Measurements from ENCODE around the gene TMCO1. TPM values are rescaled to one million over a fixed set of nuclear protein-coding genes. Genes with fewer than 3 reads are reported as not detected.

The TMCO1 gene, protein sequence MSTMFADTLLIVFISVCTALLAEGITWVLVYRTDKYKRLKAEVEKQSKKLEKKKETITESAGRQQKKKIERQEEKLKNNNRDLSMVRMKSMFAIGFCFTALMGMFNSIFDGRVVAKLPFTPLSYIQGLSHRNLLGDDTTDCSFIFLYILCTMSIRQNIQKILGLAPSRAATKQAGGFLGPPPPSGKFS
- 10 to 100 TPM; 45.4 to 52.6 (median 47.6) TPM for total RNA-seq
- total RNA-seq (2013): 94.3 TPM

DNA sequence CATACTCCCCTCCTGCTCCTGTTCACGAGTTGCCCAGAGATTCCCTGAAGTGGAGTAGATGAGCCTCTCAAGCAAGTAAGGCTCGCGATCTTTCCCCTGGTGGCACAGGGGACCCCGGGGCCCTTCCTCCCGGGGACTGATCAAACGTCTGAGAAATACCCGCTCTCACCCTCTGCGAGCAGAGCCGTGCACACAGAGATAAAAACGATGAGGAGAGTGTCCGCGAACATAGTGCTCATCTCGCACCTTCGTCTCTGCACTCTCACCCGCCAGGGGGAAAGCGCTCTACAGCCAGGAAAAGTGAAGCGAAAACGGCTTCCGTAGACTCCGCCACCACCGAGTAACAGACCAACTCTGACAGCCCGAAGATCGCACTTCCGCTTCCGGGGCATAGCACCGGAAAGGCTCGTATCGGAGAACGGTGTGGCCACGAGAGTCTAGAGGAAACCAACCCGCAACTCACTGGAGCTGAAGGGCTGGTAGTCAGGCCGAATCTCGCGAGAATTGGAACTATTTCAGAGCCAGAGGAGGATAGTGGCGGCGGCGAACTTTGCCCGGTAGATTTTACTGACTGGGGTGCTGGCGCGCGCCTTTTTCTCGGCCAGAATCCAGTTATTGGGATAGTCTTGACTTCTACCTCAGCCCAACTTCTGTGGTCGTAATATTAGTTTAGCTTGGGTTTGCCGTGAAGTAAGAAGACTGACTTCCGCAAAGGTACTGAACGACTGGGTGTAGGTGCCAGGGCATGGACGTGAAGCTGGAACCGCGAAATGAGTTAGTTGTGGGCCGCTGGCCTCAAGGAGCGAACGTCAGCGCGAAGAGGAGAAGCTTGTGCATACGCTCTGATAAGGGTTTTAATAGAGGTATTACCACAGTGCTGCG lies at the start of gene TMCO1:
TMCO1 (minus strand) TSS at position 356 of the 882 bp plus-strand sequence; CDS start at position 239, 117 bp downstream.
- Mint-ChIP-seq H3K4me3 (peak within 1 kb of the TSS; percentile 98), H3K36me3 (peaks cover 9% of the 10 kb centered on the region), H3K27ac (peak within 1 kb of the TSS; percentile 95 to 98), H3K9me3 (no peaks in the 10 kb centered on the region), H3K4me1 (peaks cover 50 to 54% of the 10 kb centered on the region in 2 donors), H3K27me3 (ENCODE audit: low read depth in 2 of 2) (no peaks in the 10 kb centered on the region)
- no peaks in the 10 kb centered on the region for H3K9me3 ChIP-seq (ENCODE audit: control insufficient read depth, insufficient read depth, low read length)
- TF ChIP-seq, protein P1, sequence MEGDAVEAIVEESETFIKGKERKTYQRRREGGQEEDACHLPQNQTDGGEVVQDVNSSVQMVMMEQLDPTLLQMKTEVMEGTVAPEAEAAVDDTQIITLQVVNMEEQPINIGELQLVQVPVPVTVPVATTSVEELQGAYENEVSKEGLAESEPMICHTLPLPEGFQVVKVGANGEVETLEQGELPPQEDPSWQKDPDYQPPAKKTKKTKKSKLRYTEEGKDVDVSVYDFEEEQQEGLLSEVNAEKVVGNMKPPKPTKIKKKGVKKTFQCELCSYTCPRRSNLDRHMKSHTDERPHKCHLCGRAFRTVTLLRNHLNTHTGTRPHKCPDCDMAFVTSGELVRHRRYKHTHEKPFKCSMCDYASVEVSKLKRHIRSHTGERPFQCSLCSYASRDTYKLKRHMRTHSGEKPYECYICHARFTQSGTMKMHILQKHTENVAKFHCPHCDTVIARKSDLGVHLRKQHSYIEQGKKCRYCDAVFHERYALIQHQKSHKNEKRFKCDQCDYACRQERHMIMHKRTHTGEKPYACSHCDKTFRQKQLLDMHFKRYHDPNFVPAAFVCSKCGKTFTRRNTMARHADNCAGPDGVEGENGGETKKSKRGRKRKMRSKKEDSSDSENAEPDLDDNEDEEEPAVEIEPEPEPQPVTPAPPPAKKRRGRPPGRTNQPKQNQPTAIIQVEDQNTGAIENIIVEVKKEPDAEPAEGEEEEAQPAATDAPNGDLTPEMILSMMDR (IDR thresholded peaks at IDR 0.05): no peak
- H3K27ac ChIP-seq (ENCODE audit: low read length): peak within 1 kb of the TSS; percentile 92
- H3K4me1 ChIP-seq (ENCODE audit: control insufficient read depth, insufficient read depth, low read length): peaks cover 12% of the 10 kb centered on the region
- under 1% methylated on average over 56 of the region's 56 CpGs for WGBS (ENCODE audit: insufficient coverage)
- intact Hi-C loops (cut with micrococcal nuclease): loop anchor here (1.0 to 2.0 kb wide), 4 partner anchors 59 to 146 kb away; partner anchors contain the start of genes ALDH9A1, MGST3 and UCK2
- ATAC-seq (peak; percentile 93 to 97 (median 97)), DNase-seq (peak; percentile 87 to 99)
- peaks cover 28% of the 10 kb centered on the region for H3K36me3 ChIP-seq (ENCODE audit: control insufficient read depth, insufficient read depth, low read length)
- H3K4me3 ChIP-seq (ENCODE audit: low read length): peak within 1 kb of the TSS; percentile 75
- no peaks in the 10 kb centered on the region for H3K27me3 ChIP-seq (ENCODE audit: control insufficient read depth, insufficient read depth, low read length)

DNA sequence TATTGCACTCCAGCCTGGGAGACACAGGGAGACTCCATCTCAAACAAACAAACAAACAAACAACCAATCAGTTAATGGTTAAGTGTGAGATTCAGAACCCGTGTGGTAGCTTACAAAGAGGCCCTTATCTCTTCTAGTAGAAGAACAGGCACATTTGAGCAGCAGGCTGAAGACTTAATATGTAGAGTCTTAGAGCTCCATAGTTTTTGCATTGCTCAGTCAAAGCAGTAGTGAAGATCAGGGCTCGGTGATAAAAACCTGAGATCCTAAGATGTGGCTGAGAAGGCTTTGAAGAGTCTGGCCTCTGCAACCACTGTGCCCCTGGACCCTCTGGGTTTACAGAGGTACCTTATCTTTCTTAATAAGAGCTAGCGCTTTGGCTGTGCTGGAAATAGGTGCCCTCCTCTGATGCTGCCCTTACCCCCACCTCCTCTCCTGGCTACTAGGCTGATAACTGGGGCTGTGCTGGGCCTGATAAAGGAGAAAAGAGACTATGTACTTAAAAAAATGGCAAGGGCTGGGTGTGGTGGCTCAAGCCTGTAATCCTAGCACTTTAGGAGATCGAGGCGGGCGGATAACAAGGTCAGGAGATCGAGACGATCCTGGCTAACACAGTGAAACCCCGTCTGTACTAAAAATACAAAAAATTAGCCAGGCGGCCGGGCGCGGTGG lies 48.3 kb upstream of the TMCO1 start:
- Mint-ChIP-seq H3K27ac (no peak overlapping the region), H3K9me3 (no peaks in the 10 kb centered on the region), H3K4me3 (no peak overlapping the region), H3K27me3 (ENCODE audit: low read depth in 2 of 2) (peaks cover 0 to 7% of the 10 kb centered on the region in 2 donors), H3K36me3 (no peaks in the 10 kb centered on the region), H3K4me1 (no peaks in the 10 kb centered on the region)
- TF ChIP-seq, protein P1 (IDR thresholded peaks at IDR 0.05): no peak
- Histone ChIP-seq H3K27ac (ENCODE audit: low read length) (no peak overlapping the region), H3K9me3 (ENCODE audit: control insufficient read depth, insufficient read depth, low read length) (no peaks in the 10 kb centered on the region), H3K4me1 (ENCODE audit: control insufficient read depth, insufficient read depth, low read length) (no peaks in the 10 kb centered on the region), H3K4me3 (ENCODE audit: low read length) (no peak overlapping the region), H3K27me3 (ENCODE audit: control insufficient read depth, insufficient read depth, low read length) (no peaks in the 10 kb centered on the region), H3K36me3 (ENCODE audit: control insufficient read depth, insufficient read depth, low read length) (no peaks in the 10 kb centered on the region)
- intact Hi-C loops (cut with micrococcal nuclease): no loop called here
- ATAC-seq: no peak
- DNase-seq: no peak
- 89% methylated on average over 8 of the region's 13 CpGs for WGBS (ENCODE audit: insufficient coverage)

DNA sequence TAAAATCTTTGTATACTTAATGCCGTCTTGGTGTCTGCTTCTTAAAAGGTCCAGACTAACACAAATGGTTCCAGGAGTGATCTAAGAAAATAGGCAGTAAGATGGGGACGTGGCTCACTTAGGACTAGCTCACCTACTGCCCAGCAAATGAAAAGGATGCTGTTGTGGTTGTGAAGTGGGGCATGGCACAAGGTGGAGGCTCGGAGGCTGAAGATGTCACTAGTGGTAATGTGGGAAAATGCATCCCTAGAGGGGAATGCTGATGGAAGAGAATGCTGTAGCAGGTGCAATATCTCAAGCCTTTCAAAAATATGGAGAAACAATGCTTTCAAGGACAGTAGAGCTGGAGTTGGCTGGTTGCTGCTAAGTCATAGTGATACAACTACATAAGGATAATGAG lies 47.5 kb upstream of the TMCO1 start:
- Mint-ChIP-seq H3K4me3 (no peak overlapping the region), H3K4me1 (no peaks in the 10 kb centered on the region), H3K27me3 (ENCODE audit: low read depth in 2 of 2) (peaks cover 0 to 4% of the 10 kb centered on the region in 2 donors), H3K9me3 (no peaks in the 10 kb centered on the region), H3K27ac (no peak overlapping the region), H3K36me3 (no peaks in the 10 kb centered on the region)
- H3K27ac ChIP-seq (ENCODE audit: low read length): no peak overlapping the region
- no peaks in the 10 kb centered on the region for H3K4me1 ChIP-seq (ENCODE audit: control insufficient read depth, insufficient read depth, low read length)
- H3K9me3 ChIP-seq (ENCODE audit: control insufficient read depth, insufficient read depth, low read length): no peaks in the 10 kb centered on the region
- DNase-seq (no peak), ATAC-seq (no peak)
- H3K27me3 ChIP-seq (ENCODE audit: control insufficient read depth, insufficient read depth, low read length): no peaks in the 10 kb centered on the region
- TF ChIP-seq, protein P1 (IDR thresholded peaks at IDR 0.05): no peak
- intact Hi-C loops (cut with micrococcal nuclease): no loop called here
- WGBS (ENCODE audit: insufficient coverage): 64% methylated on average over 3 of the region's 3 CpGs
- H3K4me3 ChIP-seq (ENCODE audit: low read length): no peak overlapping the region
- no peaks in the 10 kb centered on the region for H3K36me3 ChIP-seq (ENCODE audit: control insufficient read depth, insufficient read depth, low read length)
